DND-41 (cell line): ENCODE results near the gene ENTPD8.

ENCODE experiments used
- CTCF ChIP-seq: IDR thresholded peaks from 2 replicates; pipeline ENCODE4 v1.5.1; 2012; ENCODE audit warnings: borderline replicate concordance, low read length, moderate library complexity, mild to moderate bottlenecking; ENCODE audit not compliant: poor library complexity, severe bottlenecking; ENCODE audit errors: extremely low read depth
- EZH2 ChIP-seq: IDR thresholded peaks from 3 replicates; pipeline ENCODE4 v1.6.1; 2012; ENCODE audit warnings: borderline replicate concordance, low read depth, mild to moderate bottlenecking, moderate library complexity, low read length, inconsistent platforms; ENCODE audit not compliant: severe bottlenecking

- no peak for TF ChIP-seq EZH2
- TF ChIP-seq CTCF: no peak
Measured at GRCh38 chr9:137396634-137397367, 44.4 kb downstream of the ENTPD8 start.
